ENCODE measurements around the gene CCZ1B. TPM values are rescaled to one million over a fixed set of nuclear protein-coding genes. Genes with fewer than 3 reads are reported as not detected.
"Not testable (repeated sequence)": the region's sequence is repeated elsewhere in the genome, so short reads cannot be mapped to it uniquely, and the experiment has no call there.

CCZ1B gene
- total RNA-seq, 1 experiment from 2014 or later: 40.3 TPM

GRCh38 chr7:6749335-6749734 lies 76.7 kb downstream of the CCZ1B start:
- DNase-seq (ENCODE audit: low read depth): not testable (repeated sequence)

Other genes with a start within 250 kb of the CCZ1B start
- gene ZDHHC4, start 248.8 kb downstream of the CCZ1B start, total RNA-seq (2014; rRNA removed; shearing (Covaris generic)): 41.7 and 55.9 TPM in 2 replicates
- gene INTS15, start 236.3 kb downstream of the CCZ1B start, total RNA-seq (2014; rRNA removed; shearing (Covaris generic)): 30.5 and 38.1 TPM in 2 replicates
- 0.88 and 1.0 TPM in 2 replicates for gene ZNF853, start 210.7 kb downstream of the CCZ1B start, total RNA-seq (2014; rRNA removed; shearing (Covaris generic))
- gene ZNF316, start 189.0 kb downstream of the CCZ1B start, total RNA-seq (2014; rRNA removed; shearing (Covaris generic)): 13.8 and 17.4 TPM in 2 replicates
- 12.2 and 16.4 TPM in 2 replicates for gene ZNF12, start 119.3 kb downstream of the CCZ1B start, total RNA-seq (2014; rRNA removed; shearing (Covaris generic))
- not detected in 2 replicates for gene RSPH10B2, start 72.2 kb downstream of the CCZ1B start, total RNA-seq (2014; rRNA removed; shearing (Covaris generic))